Activated CD8-positive, alpha-beta T cell treated with anti-CD3 and anti-CD28 coated beads, Interleukin-2, amount 10 ng/mL, durations not matched to agents 7 days and 5 days (primary cell): Measurements from ENCODE around the gene DYRK1A. TPM values are rescaled to one million over a fixed set of nuclear protein-coding genes. Genes with fewer than 3 reads are reported as not detected.

ENCODE experiments used
- ATAC-seq: fragments of 150-1000 bp; cut with Tn5 transposase; one replicate; pipeline ENCODE4 v1.10.0; 2021; ENCODE audit warnings: moderate library complexity
- CTCF ChIA-PET: fragments of 350-600 bp; sonication (Branson Sonifier 250); formaldehyde crosslinking; loops from one replicate; lab custom pipeline; 2021; ENCODE audit warnings: antibody characterized with exemption; lab: Charles Lee
- POLR2A ChIA-PET: fragments of 350-600 bp; sonication (Branson Sonifier 250); formaldehyde crosslinking; loops from one replicate; lab custom pipeline; 2021; ENCODE audit warnings: antibody characterized with exemption; lab: Charles Lee
- DNase-seq: peaks from one replicate; pipeline ENCODE4 v3.0.0-alpha.2; 2020
- H3K27ac Mint-ChIP-seq: one replicate; pipeline ENCODE4 v1.8.0; 2021; ENCODE audit warnings: mild to moderate bottlenecking, mixed read lengths
- H3K27me3 Mint-ChIP-seq: one replicate; pipeline ENCODE4 v1.8.0; 2021; ENCODE audit warnings: low read depth, mixed read lengths
- H3K36me3 Mint-ChIP-seq: one replicate; pipeline ENCODE4 v1.8.0; 2021; ENCODE audit warnings: low read depth, mixed read lengths
- H3K4me1 Mint-ChIP-seq: one replicate; pipeline ENCODE4 v1.8.0; 2021; ENCODE audit warnings: low read depth, mixed read lengths
- H3K4me3 Mint-ChIP-seq: one replicate; pipeline ENCODE4 v1.8.0; 2021; ENCODE audit warnings: mild to moderate bottlenecking, mixed read lengths
- H3K9me3 Mint-ChIP-seq: one replicate; pipeline ENCODE4 v1.8.0; 2022; ENCODE audit warnings: mixed read lengths; ENCODE audit not compliant: insufficient read depth
- total RNA-seq, 2 experiments: library from RNA; stranded (reverse); gene quantifications; one replicate each; pipeline ENCODE4 v1.2.3, GENCODE V29; 2021

DYRK1A gene
- total RNA-seq, 2 experiments from 2014 or later: 83.2 to 86.1 TPM

- peaks cover 47% of the 10 kb centered on the region for H3K36me3 Mint-ChIP-seq
- H3K4me3 Mint-ChIP-seq: no peak overlapping the region
- DNase-seq (no peak), ATAC-seq (no peak)
- H3K4me1 Mint-ChIP-seq: peaks cover 21% of the 10 kb centered on the region
- no peaks in the 10 kb centered on the region for H3K9me3 Mint-ChIP-seq
- ChIA-PET CTCF (no interaction called here), POLR2A (no interaction called here)
- H3K27ac Mint-ChIP-seq: no peak overlapping the region
- H3K27me3 Mint-ChIP-seq: no peaks in the 10 kb centered on the region
Measured at GRCh38 chr21:37469441-37469840, 102.9 kb downstream of the DYRK1A start.

GRCh38 chr21:37472581-37472980 is 106.0 kb downstream of the DYRK1A start:
- H3K4me3 Mint-ChIP-seq: no peak overlapping the region
- H3K27me3 Mint-ChIP-seq: no peaks in the 10 kb centered on the region
- ChIA-PET CTCF (no interaction called here), POLR2A (no interaction called here)
- no peaks in the 10 kb centered on the region for H3K9me3 Mint-ChIP-seq
- H3K4me1 Mint-ChIP-seq: peaks cover 42% of the 10 kb centered on the region
- peaks cover 47% of the 10 kb centered on the region for H3K36me3 Mint-ChIP-seq
- no peak overlapping the region for H3K27ac Mint-ChIP-seq
- DNase-seq: no peak
- ATAC-seq: no peak

- no peaks in the 10 kb centered on the region for H3K9me3 Mint-ChIP-seq
- ChIA-PET POLR2A (no interaction called here), CTCF (no interaction called here)
- no peak overlapping the region for H3K4me3 Mint-ChIP-seq
- no peaks in the 10 kb centered on the region for H3K27me3 Mint-ChIP-seq
- H3K36me3 Mint-ChIP-seq: peaks cover 45% of the 10 kb centered on the region
- ATAC-seq (no peak), DNase-seq (no peak)
- peaks cover 46% of the 10 kb centered on the region for H3K4me1 Mint-ChIP-seq
- H3K27ac Mint-ChIP-seq: no peak overlapping the region
Measured at GRCh38 chr21:37473491-37473890, 106.9 kb downstream of the DYRK1A start.

GRCh38 chr21:37474342-37474741 is 107.8 kb downstream of the DYRK1A start:
- CTCF ChIA-PET: interaction anchor here (1.3 to 1.4 kb wide), 2 partner anchors 11 to 308 kb away, joined by 3 to 5 read pairs; no protein-coding TSS in a partner anchor
- no peaks in the 10 kb centered on the region for H3K27me3 Mint-ChIP-seq
- no peaks in the 10 kb centered on the region for H3K9me3 Mint-ChIP-seq
- no peak overlapping the region for H3K27ac Mint-ChIP-seq
- H3K4me3 Mint-ChIP-seq: no peak overlapping the region
- peaks cover 46% of the 10 kb centered on the region for H3K4me1 Mint-ChIP-seq
- ATAC-seq (no peak), DNase-seq (no peak)
- POLR2A ChIA-PET: no interaction called here
- H3K36me3 Mint-ChIP-seq: peaks cover 39% of the 10 kb centered on the region

GRCh38 chr21:37475186-37475868 is 108.8 kb downstream of the DYRK1A start:
- no peak overlapping the region for H3K4me3 Mint-ChIP-seq
- H3K27ac Mint-ChIP-seq: peak overlapping the region; percentile 5
- H3K9me3 Mint-ChIP-seq: no peaks in the 10 kb centered on the region
- peak; percentile 63 for ATAC-seq
- peaks cover 37% of the 10 kb centered on the region for H3K36me3 Mint-ChIP-seq
- POLR2A ChIA-PET: no interaction called here
- CTCF ChIA-PET: interaction anchor here (1.3 to 1.4 kb wide), 2 partner anchors 12 to 309 kb away, joined by 3 to 5 read pairs; no protein-coding TSS in a partner anchor
- DNase-seq: no peak
- H3K4me1 Mint-ChIP-seq: peaks cover 46% of the 10 kb centered on the region
- H3K27me3 Mint-ChIP-seq: no peaks in the 10 kb centered on the region

GRCh38 chr21:37478794-37479193 is 112.2 kb downstream of the DYRK1A start:
- H3K4me3 Mint-ChIP-seq: no peak overlapping the region
- peaks cover 32% of the 10 kb centered on the region for H3K4me1 Mint-ChIP-seq
- H3K36me3 Mint-ChIP-seq: peaks cover 38% of the 10 kb centered on the region
- no peaks in the 10 kb centered on the region for H3K27me3 Mint-ChIP-seq
- ChIA-PET POLR2A (no interaction called here), CTCF (interaction anchor here (0.9 to 1.2 kb wide), 2 partner anchors 15 to 18 kb away, joined by 3 to 8 read pairs; no protein-coding TSS in a partner anchor)
- DNase-seq (no peak), ATAC-seq (no peak)
- no peak overlapping the region for H3K27ac Mint-ChIP-seq
- no peaks in the 10 kb centered on the region for H3K9me3 Mint-ChIP-seq

GRCh38 chr21:37483776-37484175 is 117.2 kb downstream of the DYRK1A start:
- H3K27me3 Mint-ChIP-seq: no peaks in the 10 kb centered on the region
- peaks cover 36% of the 10 kb centered on the region for H3K36me3 Mint-ChIP-seq
- no peaks in the 10 kb centered on the region for H3K9me3 Mint-ChIP-seq
- H3K27ac Mint-ChIP-seq: no peak overlapping the region
- ChIA-PET CTCF (no interaction called here), POLR2A (no interaction called here)
- peaks cover 5% of the 10 kb centered on the region for H3K4me1 Mint-ChIP-seq
- ATAC-seq: no peak
- DNase-seq: no peak
- no peak overlapping the region for H3K4me3 Mint-ChIP-seq

- Mint-ChIP-seq H3K4me3 (no peak overlapping the region), H3K27ac (no peak overlapping the region), H3K9me3 (no peaks in the 10 kb centered on the region), H3K27me3 (no peaks in the 10 kb centered on the region), H3K4me1 (peaks cover 11% of the 10 kb centered on the region), H3K36me3 (peaks cover 34% of the 10 kb centered on the region)
- DNase-seq (no peak), ATAC-seq (no peak)
- POLR2A ChIA-PET: no interaction called here
- CTCF ChIA-PET: no interaction called here
Measured at GRCh38 chr21:37484535-37485474, 118.2 kb downstream of the DYRK1A start.

GRCh38 chr21:37489553-37489952 is 123.0 kb downstream of the DYRK1A start:
- POLR2A ChIA-PET: no interaction called here
- no peaks in the 10 kb centered on the region for H3K27me3 Mint-ChIP-seq
- H3K4me1 Mint-ChIP-seq: peaks cover 12% of the 10 kb centered on the region
- DNase-seq: no peak
- H3K27ac Mint-ChIP-seq: no peak overlapping the region
- H3K36me3 Mint-ChIP-seq: peaks cover 40% of the 10 kb centered on the region
- no peaks in the 10 kb centered on the region for H3K9me3 Mint-ChIP-seq
- ATAC-seq: no peak
- no peak overlapping the region for H3K4me3 Mint-ChIP-seq
- CTCF ChIA-PET: no interaction called here

- POLR2A ChIA-PET: no interaction called here
- no peak overlapping the region for H3K4me3 Mint-ChIP-seq
- DNase-seq (no peak), ATAC-seq (no peak)
- H3K4me1 Mint-ChIP-seq: peaks cover 12% of the 10 kb centered on the region
- H3K27ac Mint-ChIP-seq: no peak overlapping the region
- no peaks in the 10 kb centered on the region for H3K9me3 Mint-ChIP-seq
- H3K36me3 Mint-ChIP-seq: peaks cover 38% of the 10 kb centered on the region
- no peaks in the 10 kb centered on the region for H3K27me3 Mint-ChIP-seq
- CTCF ChIA-PET: no interaction called here
Measured at GRCh38 chr21:37490084-37490483, 123.5 kb downstream of the DYRK1A start.

GRCh38 chr21:37496972-37497371 is 130.4 kb downstream of the DYRK1A start:
- Mint-ChIP-seq H3K27me3 (no peaks in the 10 kb centered on the region), H3K9me3 (no peaks in the 10 kb centered on the region), H3K36me3 (peaks cover 55% of the 10 kb centered on the region), H3K27ac (no peak overlapping the region), H3K4me3 (no peak overlapping the region), H3K4me1 (peaks cover 2% of the 10 kb centered on the region)
- ATAC-seq (no peak), DNase-seq (no peak)
- POLR2A ChIA-PET: no interaction called here
- CTCF ChIA-PET: interaction anchor here (1.0 to 2.2 kb wide), 4 partner anchors 9 to 88 kb away, joined by 3 to 5 read pairs (median 4); no protein-coding TSS in a partner anchor

GRCh38 chr21:37498664-37499063 is 132.1 kb downstream of the DYRK1A start:
- CTCF ChIA-PET: no interaction called here
- DNase-seq (no peak), ATAC-seq (no peak)
- H3K4me3 Mint-ChIP-seq: no peak overlapping the region
- no peaks in the 10 kb centered on the region for H3K9me3 Mint-ChIP-seq
- POLR2A ChIA-PET: no interaction called here
- H3K27ac Mint-ChIP-seq: no peak overlapping the region
- no peaks in the 10 kb centered on the region for H3K27me3 Mint-ChIP-seq
- H3K4me1 Mint-ChIP-seq: peaks cover 4% of the 10 kb centered on the region
- H3K36me3 Mint-ChIP-seq: peaks cover 55% of the 10 kb centered on the region
